Hypothalamus (tissue), 51 donors: ENCODE results near the gene CSE1L.
"Not testable (repeated sequence)": the region's sequence is repeated elsewhere in the genome, so short reads cannot be mapped to it uniquely, and the experiment has no call there.

Experiments
- DNase-seq, 51 donors: peaks; one replicate each; lab custom pipeline; 2025; lab: John Stamatoyannopoulos, UW

CSE1L gene

GRCh38 chr20:49054056-49054643 is 8.0 kb downstream of the CSE1L start:
- DNase-seq: no peak

- no peak for DNase-seq
These were observed 17.2 kb downstream of the CSE1L start for GRCh38 chr20:49063279-49063678.

GRCh38 chr20:49074521-49074920 is 28.4 kb downstream of the CSE1L start:
- DNase-seq: no peak

GRCh38 chr20:49078310-49078709 is 32.2 kb downstream of the CSE1L start:
- DNase-seq: no peak

GRCh38 chr20:49082295-49082694 is 36.2 kb downstream of the CSE1L start:
- not testable (repeated sequence) for DNase-seq

- no peak for DNase-seq
These were observed 45.0 kb downstream of the CSE1L start for GRCh38 chr20:49091104-49091503.

GRCh38 chr20:49091762-49092161 is 45.6 kb downstream of the CSE1L start:
- DNase-seq: no peak

GRCh38 chr20:49096203-49096730 is 50.2 kb downstream of the CSE1L start:
- DNase-seq: peak in 1 of 51 donors; percentile 7

- no peak for DNase-seq
These were observed 51.0 kb downstream of the CSE1L start for GRCh38 chr20:49097159-49097558.

GRCh38 chr20:49098136-49098535 is 52.0 kb downstream of the CSE1L start:
- no peak for DNase-seq

- peak in 1 of 51 donors; percentile 2 for DNase-seq
These were observed 52.9 kb downstream of the CSE1L start for GRCh38 chr20:49099011-49099410.

GRCh38 chr20:49100292-49100691 is 54.2 kb downstream of the CSE1L start:
- DNase-seq: not testable (repeated sequence)

- DNase-seq: no peak
These were observed 54.9 kb downstream of the CSE1L start for GRCh38 chr20:49100972-49101371.

- DNase-seq: no peak
These were observed 56.9 kb downstream of the CSE1L start for GRCh38 chr20:49103019-49103418.

GRCh38 chr20:49103647-49104364 is 57.7 kb downstream of the CSE1L start:
- DNase-seq: no peak

GRCh38 chr20:49104365-49104648 is 58.2 kb downstream of the CSE1L start:
- DNase-seq: no peak

- DNase-seq: not testable (repeated sequence)
These were observed 59.0 kb downstream of the CSE1L start for GRCh38 chr20:49104979-49105547.

- no peak for DNase-seq
These were observed 60.2 kb downstream of the CSE1L start for GRCh38 chr20:49106328-49106727.

- DNase-seq: no peak
These were observed 64.9 kb downstream of the CSE1L start for GRCh38 chr20:49110767-49111694.

- no peak for DNase-seq
These were observed 66.6 kb downstream of the CSE1L start for GRCh38 chr20:49112596-49113274.
